Suprapubic skin (tissue), 3 donors: ENCODE data around the gene SPARCL1.

ENCODE experiments used
- EP300 ChIP-seq: sonication (generic); formaldehyde crosslinking; IDR thresholded peaks from one replicate; pipeline ENCODE4 v1.6.1; 2017; ENCODE audit warnings: antibody characterized with exemption
- TF ChIP-seq, protein P1 (sequence below), 2 donors: fragments of 200-600 bp in 1 of 2; fragments of 450-650 bp in 1 of 2; sonication (generic) in 1 of 2; IDR thresholded peaks; one replicate each; pipeline ENCODE4 v1.5.1; 2016 to 2019; ENCODE audit warnings: antibody characterized with exemption in 2 of 2, mild to moderate bottlenecking in 1 of 2, moderate library complexity in 1 of 2

DNA sequence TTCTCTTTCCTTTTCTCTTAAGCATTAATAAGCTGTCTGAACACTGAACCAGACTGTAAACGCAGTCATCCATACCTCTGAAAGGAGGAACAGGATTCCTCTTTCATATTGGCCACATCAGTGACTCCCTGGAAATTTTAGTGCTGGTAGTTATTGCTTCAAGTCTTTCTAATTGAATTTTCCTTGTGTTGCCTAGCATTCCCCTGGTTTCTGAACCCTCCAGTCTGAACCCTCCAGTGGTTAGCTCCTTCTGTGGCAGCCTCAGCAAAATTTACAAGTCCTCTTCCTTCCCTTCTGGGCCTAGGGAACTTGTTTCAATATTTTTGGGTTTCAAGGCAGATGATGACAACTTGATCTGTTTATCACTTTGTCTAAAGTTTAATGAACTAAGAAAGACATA is 7.9 kb downstream of the SPARCL1 start:
- no peak for TF ChIP-seq EP300
- TF ChIP-seq, protein P1, sequence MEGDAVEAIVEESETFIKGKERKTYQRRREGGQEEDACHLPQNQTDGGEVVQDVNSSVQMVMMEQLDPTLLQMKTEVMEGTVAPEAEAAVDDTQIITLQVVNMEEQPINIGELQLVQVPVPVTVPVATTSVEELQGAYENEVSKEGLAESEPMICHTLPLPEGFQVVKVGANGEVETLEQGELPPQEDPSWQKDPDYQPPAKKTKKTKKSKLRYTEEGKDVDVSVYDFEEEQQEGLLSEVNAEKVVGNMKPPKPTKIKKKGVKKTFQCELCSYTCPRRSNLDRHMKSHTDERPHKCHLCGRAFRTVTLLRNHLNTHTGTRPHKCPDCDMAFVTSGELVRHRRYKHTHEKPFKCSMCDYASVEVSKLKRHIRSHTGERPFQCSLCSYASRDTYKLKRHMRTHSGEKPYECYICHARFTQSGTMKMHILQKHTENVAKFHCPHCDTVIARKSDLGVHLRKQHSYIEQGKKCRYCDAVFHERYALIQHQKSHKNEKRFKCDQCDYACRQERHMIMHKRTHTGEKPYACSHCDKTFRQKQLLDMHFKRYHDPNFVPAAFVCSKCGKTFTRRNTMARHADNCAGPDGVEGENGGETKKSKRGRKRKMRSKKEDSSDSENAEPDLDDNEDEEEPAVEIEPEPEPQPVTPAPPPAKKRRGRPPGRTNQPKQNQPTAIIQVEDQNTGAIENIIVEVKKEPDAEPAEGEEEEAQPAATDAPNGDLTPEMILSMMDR (IDR thresholded peaks at IDR 0.05): no peak
